ENCODE results near the gene WNT16.

GRCh38 chr7:121329191-121330052, 622 bp downstream of the WNT16 start:
- TF ChIP-seq REST (IDR thresholded peaks at IDR 0.05; ENCODE audit: unreplicated experiment): no peak
- no peak for TF ChIP-seq EZH2phosphoT487 (IDR thresholded peaks at IDR 0.05; ENCODE audit: unreplicated experiment)
- TF ChIP-seq CTCF (conservative IDR thresholded peaks at IDR 0.05; ENCODE audit: low read depth in 2 of 2): peak; percentile 12 to 53; a peak in 3 of 4 replicates
- TF ChIP-seq EZH2 (IDR thresholded peaks at IDR 0.05; ENCODE audit: low read depth, unreplicated experiment): peak; percentile 18
- no peak for TF ChIP-seq JUNB (IDR thresholded peaks at IDR 0.05; ENCODE audit: unreplicated experiment)
- TF ChIP-seq ETS1 (IDR thresholded peaks at IDR 0.05): no peak
- no peak for TF ChIP-seq NANOG (IDR thresholded peaks at IDR 0.05; ENCODE audit: borderline replicate concordance)
- no peak for TF ChIP-seq POLR2AphosphoS5 (IDR thresholded peaks at IDR 0.05; ENCODE audit: low read depth)
- no peak for TF ChIP-seq ZNF114 (CRISPR knock-in tag; IDR thresholded peaks at IDR 0.05)
